ENCODE data around the gene PCCA. TPM values are rescaled to one million over a fixed set of nuclear protein-coding genes. Genes with fewer than 3 reads are reported as not detected.

PCCA gene
- total RNA-seq, 1 donor from 2014 or later = 3.6 TPM

DNA sequence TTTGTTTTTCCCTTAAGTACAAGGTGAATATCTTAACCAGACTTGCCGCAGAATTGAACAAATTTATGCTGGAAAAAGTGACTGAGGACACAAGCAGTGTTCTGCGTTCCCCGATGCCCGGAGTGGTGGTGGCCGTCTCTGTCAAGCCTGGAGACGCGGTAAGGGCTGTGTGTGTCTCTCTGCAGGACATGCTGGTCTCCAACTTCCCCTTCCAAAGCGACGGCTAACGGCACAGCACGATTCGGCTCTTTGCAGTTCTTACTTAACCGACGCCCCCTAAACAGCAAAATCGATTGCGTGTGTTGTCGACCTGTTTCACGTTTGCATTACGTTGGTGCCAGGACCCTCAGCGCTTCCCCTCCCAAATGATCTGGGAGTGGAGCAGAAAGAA, 426.5 kb downstream of the PCCA start:
- TF ChIP-seq, protein P1, sequence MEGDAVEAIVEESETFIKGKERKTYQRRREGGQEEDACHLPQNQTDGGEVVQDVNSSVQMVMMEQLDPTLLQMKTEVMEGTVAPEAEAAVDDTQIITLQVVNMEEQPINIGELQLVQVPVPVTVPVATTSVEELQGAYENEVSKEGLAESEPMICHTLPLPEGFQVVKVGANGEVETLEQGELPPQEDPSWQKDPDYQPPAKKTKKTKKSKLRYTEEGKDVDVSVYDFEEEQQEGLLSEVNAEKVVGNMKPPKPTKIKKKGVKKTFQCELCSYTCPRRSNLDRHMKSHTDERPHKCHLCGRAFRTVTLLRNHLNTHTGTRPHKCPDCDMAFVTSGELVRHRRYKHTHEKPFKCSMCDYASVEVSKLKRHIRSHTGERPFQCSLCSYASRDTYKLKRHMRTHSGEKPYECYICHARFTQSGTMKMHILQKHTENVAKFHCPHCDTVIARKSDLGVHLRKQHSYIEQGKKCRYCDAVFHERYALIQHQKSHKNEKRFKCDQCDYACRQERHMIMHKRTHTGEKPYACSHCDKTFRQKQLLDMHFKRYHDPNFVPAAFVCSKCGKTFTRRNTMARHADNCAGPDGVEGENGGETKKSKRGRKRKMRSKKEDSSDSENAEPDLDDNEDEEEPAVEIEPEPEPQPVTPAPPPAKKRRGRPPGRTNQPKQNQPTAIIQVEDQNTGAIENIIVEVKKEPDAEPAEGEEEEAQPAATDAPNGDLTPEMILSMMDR (IDR thresholded peaks at IDR 0.05) = no peak
- intact Hi-C loops (cut with DNase I) = loop anchor here (1.0 kb wide), 1 partner anchor 859 kb away; no protein-coding TSS in a partner anchor
- no peaks in the 10 kb centered on the region for H3K4me1 ChIP-seq
- H3K27me3 ChIP-seq = no peaks in the 10 kb centered on the region
- H3K4me3 ChIP-seq = no peak overlapping the region
- H3K36me3 ChIP-seq = no peaks in the 10 kb centered on the region
- H3K9me3 ChIP-seq = no peaks in the 10 kb centered on the region
- H3K27ac ChIP-seq = no peak overlapping the region
- DNase-seq (ENCODE audit: low spot score in 2 of 2) = no peak

DNA sequence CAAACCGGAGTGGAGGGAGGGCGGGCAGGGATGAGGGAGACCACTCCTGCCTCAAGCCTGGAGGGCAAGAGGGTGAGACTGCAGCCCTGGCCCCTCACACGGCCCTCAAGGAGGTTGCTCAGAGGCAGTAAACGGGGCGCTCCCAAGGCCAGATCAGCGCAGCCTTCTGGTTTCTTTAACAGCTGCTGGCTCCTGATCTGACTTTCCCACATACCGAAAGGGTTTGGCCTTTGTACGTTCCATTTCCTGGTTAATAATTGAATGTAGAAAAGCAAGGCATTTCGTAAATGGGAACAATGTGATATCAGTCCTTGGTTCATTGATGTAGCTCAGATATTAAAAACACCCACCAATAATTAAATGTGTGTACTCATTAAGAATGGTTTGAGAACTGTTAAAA, 428.2 kb downstream of the PCCA start:
- Histone ChIP-seq H3K9me3 (no peaks in the 10 kb centered on the region), H3K27me3 (no peaks in the 10 kb centered on the region), H3K27ac (no peak overlapping the region), H3K4me3 (no peak overlapping the region), H3K36me3 (no peaks in the 10 kb centered on the region), H3K4me1 (no peaks in the 10 kb centered on the region)
- intact Hi-C loops (cut with DNase I) = no loop called here
- TF ChIP-seq, protein P1 (IDR thresholded peaks at IDR 0.05) = no peak
- DNase-seq (ENCODE audit: low spot score in 2 of 2) = no peak

DNA sequence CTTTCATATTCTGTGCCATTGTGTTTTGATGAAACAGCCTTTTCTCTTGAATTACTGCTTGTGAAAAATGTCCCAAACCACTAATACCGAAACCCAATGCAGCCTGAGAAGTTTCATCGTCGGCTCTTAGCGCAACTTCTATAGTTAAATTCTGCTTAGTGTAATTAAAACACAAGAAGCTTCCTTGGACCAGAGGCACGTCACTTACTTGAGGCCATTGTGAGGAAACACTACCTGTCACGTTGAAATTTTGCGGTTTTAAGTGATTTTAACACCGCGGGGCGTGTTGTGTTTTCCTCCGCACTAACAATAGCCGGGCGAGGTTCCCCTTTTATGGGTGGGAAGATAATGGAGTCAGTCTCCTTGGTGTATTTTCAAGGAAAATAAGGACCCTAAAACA, 428.8 kb downstream of the PCCA start:
- no peak overlapping the region for H3K4me3 ChIP-seq
- H3K9me3 ChIP-seq = no peaks in the 10 kb centered on the region
- DNase-seq (ENCODE audit: low spot score in 2 of 2) = no peak
- H3K27me3 ChIP-seq = no peaks in the 10 kb centered on the region
- no peak overlapping the region for H3K27ac ChIP-seq
- TF ChIP-seq, protein P1 (IDR thresholded peaks at IDR 0.05) = no peak
- no peaks in the 10 kb centered on the region for H3K36me3 ChIP-seq
- intact Hi-C loops (cut with DNase I) = no loop called here
- H3K4me1 ChIP-seq = no peaks in the 10 kb centered on the region

DNA sequence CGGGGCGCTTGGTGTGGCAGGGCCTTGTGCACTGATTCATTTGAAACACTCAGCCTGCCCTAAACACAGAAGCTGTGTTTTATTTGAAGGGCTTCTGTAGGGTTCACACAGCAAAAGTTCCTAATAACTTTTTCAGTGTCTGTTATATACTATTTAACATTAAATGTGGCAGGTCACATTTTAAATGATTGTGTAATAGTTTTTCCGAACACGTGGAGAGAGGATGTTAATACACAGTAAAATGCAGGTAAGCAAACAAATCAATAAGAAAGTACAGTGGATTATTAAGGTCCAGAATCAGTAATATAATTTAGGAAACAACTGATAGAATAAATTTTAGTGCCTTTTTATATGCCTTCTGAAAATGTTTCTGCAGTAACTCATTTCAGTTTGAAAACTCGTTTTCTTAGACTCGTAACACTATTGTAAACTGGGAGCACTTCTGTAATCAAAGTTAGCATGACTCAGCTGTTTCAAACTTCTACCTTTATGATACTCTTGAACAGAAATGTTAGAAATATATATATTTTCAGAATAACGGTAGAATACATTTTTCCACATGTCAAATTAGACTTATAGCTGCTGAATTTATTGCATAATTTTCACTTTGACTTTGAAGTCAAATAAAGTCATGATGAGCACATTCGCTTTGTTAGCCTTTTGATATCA, 429.6 kb downstream of the PCCA start:
- DNase-seq (ENCODE audit: low spot score in 2 of 2) = no peak
- intact Hi-C loops (cut with DNase I) = no loop called here
- Histone ChIP-seq H3K9me3 (no peaks in the 10 kb centered on the region), H3K27ac (no peak overlapping the region), H3K4me1 (no peaks in the 10 kb centered on the region), H3K27me3 (no peaks in the 10 kb centered on the region), H3K4me3 (no peak overlapping the region), H3K36me3 (no peaks in the 10 kb centered on the region)
- TF ChIP-seq, protein P1 (IDR thresholded peaks at IDR 0.05) = no peak

DNA sequence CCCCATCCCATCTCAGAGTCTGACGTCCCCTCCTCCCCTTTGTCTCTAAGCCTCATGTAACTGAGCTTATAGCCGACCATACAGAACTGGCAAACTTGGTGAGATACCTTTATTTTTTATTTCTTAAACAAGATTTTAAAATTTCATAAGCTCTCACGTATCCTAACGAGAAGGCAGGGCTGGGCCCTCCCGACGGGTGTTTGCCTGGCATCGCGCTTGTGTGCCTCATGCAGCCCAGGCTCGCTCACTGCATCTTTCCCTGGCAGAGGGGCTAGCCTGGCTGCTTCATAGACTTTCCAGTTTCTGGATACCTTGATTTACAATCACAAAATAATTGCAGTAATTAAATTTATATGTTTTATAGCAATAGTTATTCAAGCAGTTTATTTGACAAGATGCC, 430.7 kb downstream of the PCCA start:
- TF ChIP-seq, protein P1 (IDR thresholded peaks at IDR 0.05) = no peak
- intact Hi-C loops (cut with DNase I) = no loop called here
- no peak for DNase-seq (ENCODE audit: low spot score in 2 of 2)
- Histone ChIP-seq H3K36me3 (no peaks in the 10 kb centered on the region), H3K9me3 (no peaks in the 10 kb centered on the region), H3K27me3 (no peaks in the 10 kb centered on the region), H3K4me3 (no peak overlapping the region), H3K4me1 (no peaks in the 10 kb centered on the region), H3K27ac (no peak overlapping the region)
